GM21576 (cell line): ENCODE data around the gene NCKAP5.

Source experiments
- ATAC-seq: cut with Tn5 transposase; IDR thresholded peaks from one replicate; pipeline ENCODE4 v1.9.1; 2021; ENCODE audit warnings: mild to moderate bottlenecking, moderate library complexity; ENCODE audit not compliant: unreplicated experiment

NCKAP5 gene

GRCh38 chr2:132752421-132753206 is 815.6 kb downstream of the NCKAP5 start:
- no peak for ATAC-seq

- ATAC-seq: no peak
These were observed 816.4 kb downstream of the NCKAP5 start for GRCh38 chr2:132751836-132752235.

- ATAC-seq: no peak
These were observed 817.7 kb downstream of the NCKAP5 start for GRCh38 chr2:132750606-132751005.

- ATAC-seq: peak; percentile 72
These were observed 821.2 kb downstream of the NCKAP5 start for GRCh38 chr2:132747046-132747445.

GRCh38 chr2:132741754-132742153 is 826.5 kb downstream of the NCKAP5 start:
- no peak for ATAC-seq

- no peak for ATAC-seq
These were observed 828.1 kb downstream of the NCKAP5 start for GRCh38 chr2:132740081-132740720.

GRCh38 chr2:132738223-132738622 is 830.0 kb downstream of the NCKAP5 start:
- no peak for ATAC-seq

GRCh38 chr2:132736059-132736458 is 832.2 kb downstream of the NCKAP5 start:
- no peak for ATAC-seq

- no peak for ATAC-seq
These were observed 833.3 kb downstream of the NCKAP5 start for GRCh38 chr2:132734961-132735360.

GRCh38 chr2:132733094-132733493 is 835.2 kb downstream of the NCKAP5 start:
- ATAC-seq: no peak

- ATAC-seq: no peak
These were observed 835.6 kb downstream of the NCKAP5 start for GRCh38 chr2:132732694-132733093.

- no peak for ATAC-seq
These were observed 836.8 kb downstream of the NCKAP5 start for GRCh38 chr2:132731441-132731840.

GRCh38 chr2:132730611-132731010 is 837.7 kb downstream of the NCKAP5 start:
- ATAC-seq: no peak

- no peak for ATAC-seq
These were observed 838.7 kb downstream of the NCKAP5 start for GRCh38 chr2:132729522-132729921.

GRCh38 chr2:132726155-132726554 is 842.1 kb downstream of the NCKAP5 start:
- ATAC-seq: no peak

GRCh38 chr2:132725748-132726147 is 842.5 kb downstream of the NCKAP5 start:
- no peak for ATAC-seq

- ATAC-seq: no peak
These were observed 843.1 kb downstream of the NCKAP5 start for GRCh38 chr2:132725148-132725547.

GRCh38 chr2:132721938-132722337 is 846.3 kb downstream of the NCKAP5 start:
- ATAC-seq: no peak

- ATAC-seq: no peak
These were observed 847.9 kb downstream of the NCKAP5 start for GRCh38 chr2:132720393-132720792.

GRCh38 chr2:132719480-132719879 is 848.8 kb downstream of the NCKAP5 start:
- ATAC-seq: no peak

GRCh38 chr2:132716954-132717353 is 851.3 kb downstream of the NCKAP5 start:
- no peak for ATAC-seq
